GM18517 (cell line): Measurements from ENCODE around the gene CTRL.

Experiments
- ATAC-seq: cut with Tn5 transposase; IDR thresholded peaks from one replicate; pipeline ENCODE4 v1.9.1; 2021; ENCODE audit warnings: mild to moderate bottlenecking, moderate library complexity; ENCODE audit not compliant: unreplicated experiment

CTRL gene

DNA sequence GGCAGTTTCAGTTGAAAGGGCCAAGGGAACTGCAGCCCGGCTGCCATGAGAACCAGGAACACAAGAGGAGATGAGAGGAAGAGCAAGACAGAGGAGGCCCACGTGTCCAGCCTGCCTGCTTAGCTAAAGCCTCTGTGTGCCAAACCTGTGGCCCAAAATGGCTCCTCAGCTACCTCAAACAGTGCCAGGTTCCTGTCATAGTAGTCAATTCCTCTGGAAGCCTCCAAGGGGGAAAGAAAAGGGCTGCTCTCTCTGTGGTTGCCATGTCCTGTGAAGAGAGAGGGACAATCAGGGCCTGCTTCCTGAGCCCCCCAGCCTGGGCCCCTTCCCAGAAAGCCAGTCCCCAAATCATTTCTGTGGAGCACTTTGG lies 31.6 kb upstream of the CTRL start:
- no peak for ATAC-seq

DNA sequence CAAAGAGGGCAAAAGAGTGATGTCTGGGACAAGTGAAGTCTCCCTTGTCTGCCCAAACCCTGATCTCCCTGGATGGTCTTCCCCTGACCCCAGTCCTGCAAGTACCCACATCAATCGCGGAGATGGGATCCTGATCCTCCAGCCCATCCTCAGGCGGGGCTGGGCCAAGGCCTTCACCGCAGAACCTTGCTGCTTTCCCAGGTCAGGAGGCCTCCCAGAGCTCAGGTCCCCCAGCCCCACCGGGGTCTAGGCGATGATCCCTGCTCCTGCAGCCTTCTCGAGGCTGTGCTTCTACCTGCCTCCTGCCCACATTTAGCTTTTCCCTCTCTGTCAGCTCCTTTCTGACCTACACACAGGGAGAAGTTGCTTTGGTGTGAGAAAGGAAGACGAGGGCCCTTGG lies 30.5 kb upstream of the CTRL start:
- ATAC-seq = no peak

DNA sequence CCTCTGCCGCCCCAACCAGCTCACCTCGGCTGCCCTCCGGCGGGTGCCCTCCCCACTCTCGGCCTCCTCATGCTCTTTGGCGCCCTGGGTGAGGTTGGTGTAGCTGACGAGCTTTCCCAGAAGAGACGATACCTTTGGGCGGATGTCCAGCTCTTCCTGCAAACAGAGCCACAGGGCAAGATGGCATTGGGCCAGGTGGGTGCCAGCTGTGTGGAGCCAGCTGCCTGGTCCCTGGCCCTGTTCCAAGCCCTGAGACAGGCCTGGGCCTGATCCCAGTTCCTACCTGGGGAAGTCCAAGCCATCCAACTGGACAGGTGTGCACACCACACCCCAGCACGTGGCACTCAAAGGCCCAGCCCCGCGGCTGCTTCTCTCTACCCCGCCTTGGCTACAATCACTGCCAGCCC lies 29.9 kb upstream of the CTRL start:
- no peak for ATAC-seq

DNA sequence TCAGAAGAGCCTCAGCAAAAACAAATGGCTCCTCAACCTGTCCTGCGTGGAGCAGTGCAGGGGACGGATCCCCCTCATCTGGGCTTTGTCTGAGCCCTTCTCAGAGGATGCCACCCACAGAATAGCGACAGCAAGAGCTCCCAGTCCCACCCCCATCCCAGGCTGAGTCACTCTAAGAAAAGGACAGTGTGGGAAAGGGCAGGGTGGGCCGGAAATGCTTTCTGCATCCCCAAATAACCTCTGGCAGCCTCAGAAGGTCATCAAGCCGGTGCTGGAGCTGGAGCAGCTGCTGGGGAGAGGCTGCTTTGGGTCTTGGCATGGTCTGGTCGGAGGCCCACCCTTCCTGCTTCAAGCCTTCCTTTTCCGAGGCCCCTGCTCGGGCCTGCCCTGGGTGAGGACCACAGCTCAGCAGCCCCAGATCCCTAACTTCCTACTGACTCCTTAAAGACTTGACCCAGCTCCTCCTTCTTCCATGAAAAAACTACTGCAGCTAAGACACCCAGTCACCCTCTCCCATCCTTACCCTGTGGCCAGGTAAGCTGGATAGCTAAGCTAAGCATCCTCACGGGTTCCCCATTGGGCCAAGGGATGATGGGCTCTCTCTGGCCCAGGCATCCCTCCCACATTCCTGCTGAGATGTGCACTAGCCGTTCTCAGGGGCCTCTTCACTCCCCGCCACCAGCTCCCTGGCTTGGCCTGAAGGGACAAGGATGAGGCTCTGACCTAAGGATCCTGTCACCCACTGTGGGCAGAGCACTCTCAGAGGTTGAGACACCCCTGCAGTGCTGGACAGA lies 28.1 kb upstream of the CTRL start:
- ATAC-seq = no peak

DNA sequence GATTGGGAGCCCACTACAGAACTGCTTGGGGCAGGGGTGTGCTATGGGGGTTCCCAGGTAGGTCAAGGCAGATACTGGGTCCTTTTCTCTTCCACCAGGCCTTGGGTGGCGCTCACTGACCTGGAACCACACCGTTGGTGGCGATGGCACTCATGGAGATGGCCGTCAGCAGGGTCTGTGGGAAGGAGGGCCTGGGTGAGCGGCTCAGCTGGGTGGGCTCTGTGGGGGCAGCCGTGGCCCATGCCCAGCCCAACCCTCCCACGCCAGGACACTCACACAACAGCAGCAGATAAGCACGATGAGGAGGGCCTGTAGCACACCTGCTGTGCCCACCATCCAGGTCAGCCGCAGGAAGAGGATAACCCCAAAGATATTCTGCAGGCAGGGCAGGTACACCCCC lies 26.0 kb upstream of the CTRL start:
- ATAC-seq = no peak

DNA sequence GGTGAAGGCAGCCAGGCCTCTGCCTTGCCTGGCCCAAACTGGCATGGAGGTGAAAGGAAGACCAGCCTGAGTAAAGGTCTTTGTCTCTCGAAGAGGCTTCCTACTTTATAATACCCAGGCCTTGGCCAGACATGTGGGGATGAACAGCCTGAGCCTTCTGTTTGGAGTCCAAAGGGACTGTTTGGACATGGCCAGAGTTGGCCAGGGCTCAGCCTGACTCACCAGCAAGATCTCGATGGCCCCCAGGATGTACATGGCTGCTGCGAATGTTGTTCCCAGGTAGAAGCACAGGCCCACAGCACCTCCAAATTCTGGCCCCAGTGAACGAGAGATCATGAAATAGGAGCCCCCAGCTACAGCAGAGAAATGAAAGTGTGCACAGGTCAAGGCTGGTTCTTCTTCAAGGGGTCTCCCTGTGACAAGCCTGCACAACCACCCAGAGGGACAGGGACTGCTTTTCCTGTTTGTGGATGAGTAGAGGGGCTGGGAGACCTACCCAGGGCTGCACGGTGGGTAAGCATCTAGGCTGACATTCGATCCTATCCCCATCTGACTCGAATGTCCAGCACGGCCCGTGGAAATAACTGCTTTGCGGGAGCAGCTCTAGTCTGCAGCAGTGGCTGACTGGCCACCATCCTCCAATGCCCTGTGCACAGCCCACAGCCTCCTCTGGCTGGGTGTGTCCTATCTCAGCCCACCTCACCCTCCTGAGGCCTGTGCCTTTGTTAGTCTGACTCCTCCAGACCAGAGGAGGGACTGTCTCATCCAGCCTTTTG lies 22.9 kb upstream of the CTRL start:
- no peak for ATAC-seq

DNA sequence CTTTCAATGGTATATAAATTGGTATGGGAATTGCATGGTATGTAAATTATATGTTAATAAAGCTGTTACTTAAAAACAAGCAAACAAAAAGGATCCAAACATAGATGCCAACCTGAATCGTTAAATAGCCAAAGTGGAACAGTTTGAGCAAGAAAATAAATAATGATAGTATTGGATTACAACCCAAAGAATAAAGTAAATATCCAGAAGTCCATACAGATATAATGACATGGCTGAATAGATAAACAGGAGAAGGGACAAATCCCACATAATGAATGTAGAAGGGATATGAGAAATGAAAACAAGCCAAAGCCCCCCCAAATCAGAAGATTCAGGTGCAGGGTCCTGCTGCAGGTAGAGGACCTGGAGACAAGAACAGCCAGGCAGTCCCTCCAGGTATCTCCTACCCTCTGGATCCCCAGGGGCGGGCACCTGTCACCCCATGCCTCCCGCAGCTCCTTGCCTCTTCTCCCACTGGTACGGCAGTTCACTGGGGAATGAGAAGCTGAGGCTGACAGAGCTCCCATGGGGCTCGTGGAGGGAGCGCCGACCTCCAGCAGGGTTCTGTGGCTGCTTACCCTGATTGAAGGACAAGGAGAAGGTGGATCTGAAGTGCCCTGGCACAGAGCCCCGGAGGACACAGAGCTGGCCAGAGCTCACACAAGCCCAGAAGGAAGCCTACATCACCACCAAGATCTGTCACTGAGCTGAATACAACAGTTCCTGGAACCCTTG lies 22.1 kb upstream of the CTRL start:
- ATAC-seq = no peak

DNA sequence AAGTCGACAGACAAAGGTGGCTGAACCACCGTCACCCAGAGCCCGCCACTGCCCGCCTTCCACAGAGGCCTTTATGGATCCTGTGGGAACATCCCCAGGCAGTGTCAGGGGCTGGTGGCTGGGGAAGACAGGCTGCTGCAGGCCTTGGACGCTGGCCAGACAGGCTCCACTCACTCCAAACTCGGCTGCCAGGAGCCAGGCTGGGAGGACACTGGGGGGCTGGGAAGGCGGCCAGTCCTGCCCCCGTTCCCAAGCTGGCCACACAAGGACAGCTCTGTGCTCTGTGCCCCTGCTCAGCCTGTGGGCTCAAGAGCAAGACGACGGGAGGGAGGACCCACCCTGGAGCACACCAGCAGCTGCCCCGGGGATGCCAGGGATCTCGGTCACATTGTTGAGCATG lies 19.8 kb upstream of the CTRL start:
- no peak for ATAC-seq

DNA sequence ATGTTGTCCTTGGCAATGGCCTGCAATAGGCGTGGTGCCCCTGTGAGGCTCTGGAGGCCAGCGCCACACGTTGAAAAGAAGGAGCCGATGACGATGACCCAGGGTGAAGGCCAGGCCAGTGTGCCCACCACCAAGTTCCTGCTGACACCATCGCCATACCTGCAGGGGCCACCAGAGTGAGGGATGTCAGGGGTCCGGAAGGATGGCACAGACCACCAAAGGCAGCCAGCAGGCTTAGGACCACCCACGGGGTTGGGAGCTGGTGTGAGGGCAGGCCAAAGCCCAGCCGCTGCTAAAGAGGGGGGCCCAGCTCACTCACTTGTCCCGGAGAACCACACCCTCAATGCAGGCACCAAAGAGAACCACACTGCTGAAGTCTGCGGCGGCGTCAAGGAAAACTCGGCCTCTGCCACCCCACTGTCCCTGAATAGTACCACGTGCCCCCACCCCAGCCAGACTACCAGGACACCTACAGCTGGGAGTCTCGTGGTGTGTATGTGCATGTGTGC lies 18.7 kb upstream of the CTRL start:
- no peak for ATAC-seq

DNA sequence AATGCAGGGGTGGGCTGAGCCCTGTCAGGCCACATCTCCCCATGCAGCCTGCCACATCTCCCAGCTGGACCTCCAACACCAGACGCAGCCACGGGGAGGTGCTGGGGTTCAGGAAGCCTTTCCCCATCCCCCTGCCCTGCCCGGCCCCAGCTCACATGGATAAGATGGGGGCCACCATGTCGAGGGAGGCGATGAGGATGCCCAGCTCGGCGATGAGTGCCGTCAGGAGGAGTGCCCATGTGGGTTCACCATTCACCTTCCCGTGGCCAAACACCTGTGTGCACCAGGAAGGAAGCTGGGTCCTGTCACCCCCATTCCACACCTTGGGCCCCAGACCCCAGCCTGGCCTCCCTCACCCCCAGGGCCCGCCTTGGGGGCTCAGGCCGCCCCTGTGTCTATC lies 18.0 kb upstream of the CTRL start:
- ATAC-seq = no peak

DNA sequence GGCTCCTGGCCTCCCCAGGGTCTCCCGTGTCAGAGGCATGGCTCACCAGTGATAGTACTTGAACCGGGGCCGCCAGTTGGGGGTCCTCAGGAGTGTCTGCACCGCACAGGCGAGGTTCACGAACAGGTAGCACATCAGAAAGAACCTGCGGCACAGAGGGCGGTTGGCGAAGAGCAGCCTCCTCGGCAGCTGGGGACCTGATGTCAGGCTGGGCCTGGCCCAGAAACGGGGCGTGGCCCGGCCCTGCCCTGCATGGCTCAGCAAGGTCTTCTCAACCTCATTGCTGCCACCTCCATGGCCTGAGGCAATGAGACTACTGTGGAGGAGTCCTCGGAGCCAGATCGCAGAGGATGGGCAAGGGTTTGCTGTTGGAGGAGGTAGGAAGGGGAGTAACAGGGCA lies 16.4 kb upstream of the CTRL start:
- ATAC-seq = no peak

DNA sequence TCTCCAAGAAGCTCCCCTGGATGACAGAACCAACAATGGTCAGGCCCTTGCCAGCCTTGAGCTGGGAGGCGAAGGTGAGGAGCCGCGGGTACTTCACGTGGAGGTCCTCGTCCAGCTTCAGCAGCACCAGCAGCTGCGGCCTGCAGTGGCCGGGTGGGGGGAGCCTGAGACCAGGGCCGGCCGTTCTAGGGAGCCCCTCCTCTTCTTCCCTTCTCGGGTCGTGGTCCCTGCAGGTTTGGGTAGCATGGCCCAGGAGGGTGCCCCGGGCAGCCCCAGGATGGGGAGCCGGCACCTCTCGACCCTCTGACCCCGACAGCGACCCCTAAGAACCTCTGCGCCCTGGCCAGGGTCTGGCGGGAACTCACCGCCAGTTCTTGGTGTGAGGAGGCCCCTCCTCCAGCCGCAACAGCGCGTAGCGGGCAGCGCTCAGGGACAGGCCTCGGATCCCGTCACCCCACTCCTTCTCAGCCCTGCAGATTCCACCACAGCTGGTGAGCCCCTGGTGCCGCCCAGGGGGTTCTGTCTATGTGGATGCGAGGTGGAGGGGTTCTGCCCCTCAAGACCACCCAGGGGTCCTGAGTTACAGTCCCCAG lies 15.4 kb upstream of the CTRL start:
- no peak for ATAC-seq

DNA sequence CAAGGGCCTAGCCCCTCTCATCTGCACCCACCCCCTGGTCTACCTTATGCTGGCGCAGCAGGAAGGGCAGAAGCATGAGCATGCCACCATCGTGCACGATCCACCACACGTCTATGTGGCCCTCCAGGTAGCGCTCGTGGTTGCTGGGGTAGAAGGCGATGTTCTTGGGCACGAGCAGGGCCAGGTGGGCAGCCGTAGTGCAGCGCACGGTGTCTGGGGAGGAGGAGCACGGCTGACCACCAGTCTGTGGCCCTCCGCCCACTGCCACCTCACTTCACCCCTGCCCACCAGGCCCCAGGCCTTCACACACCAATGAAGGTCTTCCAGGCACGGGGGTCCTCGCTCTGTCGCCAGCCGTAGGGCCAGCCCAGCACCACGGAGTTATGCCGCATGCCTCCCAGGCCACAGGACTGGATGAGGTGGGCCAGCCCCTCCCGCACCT lies 14.5 kb upstream of the CTRL start:
- ATAC-seq = no peak

DNA sequence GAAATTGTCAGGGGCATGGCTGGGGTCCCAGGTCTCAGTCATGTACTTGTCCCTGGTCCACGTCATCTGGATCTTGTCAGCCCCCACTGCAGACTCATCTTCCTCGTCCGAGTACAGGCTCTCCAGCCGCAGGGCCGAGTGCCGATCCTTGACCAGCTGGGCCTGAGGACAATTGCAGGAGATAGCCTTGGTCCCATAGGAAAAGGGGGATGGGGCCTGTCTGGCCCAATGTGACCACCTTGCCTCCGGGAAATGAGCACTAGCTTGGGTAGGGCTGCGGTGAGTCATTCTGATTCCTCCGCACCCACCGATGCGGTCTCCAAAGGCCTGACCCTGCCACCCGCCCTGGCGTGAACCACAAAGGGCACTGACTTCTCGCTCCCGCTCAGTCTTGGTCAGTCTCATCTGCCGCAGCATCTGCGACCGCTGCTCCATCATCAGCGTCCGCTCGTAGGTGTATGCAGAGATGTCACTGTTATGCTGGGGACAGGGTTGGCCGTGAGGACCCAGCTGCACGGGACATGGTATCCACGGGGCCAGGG lies 13.8 kb upstream of the CTRL start:
- ATAC-seq = no peak

DNA sequence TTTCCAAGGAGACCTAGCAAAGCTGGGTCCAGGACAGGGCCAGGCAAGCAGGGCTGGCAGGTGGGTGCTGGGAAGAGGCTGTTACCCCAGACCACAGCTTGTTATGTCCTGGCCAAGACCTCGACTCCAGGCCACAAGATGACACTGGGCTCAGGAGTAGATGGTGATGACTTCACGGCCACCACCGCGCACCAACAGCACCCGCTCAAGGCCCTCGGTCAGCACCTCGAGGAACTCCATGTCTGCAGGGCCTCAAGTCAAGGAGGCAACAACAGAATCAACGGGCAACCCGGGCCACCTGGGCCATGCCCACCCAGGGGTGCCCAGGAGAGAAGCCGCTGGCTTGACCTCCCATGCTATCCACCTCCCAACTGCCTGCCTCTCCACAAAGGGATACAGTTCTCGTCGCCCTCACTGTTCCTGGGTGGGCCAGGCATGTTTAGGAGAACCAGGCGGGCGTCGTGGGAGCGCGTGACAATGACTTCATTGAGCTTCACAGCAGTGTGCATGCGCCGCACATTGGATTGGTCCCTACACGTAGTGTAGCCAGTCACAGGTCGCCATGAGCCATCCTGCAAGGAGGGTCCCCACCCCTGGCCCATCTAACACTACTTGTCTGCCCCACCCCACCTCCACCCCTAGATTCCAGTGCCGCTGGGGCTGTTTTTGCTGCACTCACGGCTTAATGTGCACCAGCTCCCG lies 13.2 kb upstream of the CTRL start:
- ATAC-seq = no peak

DNA sequence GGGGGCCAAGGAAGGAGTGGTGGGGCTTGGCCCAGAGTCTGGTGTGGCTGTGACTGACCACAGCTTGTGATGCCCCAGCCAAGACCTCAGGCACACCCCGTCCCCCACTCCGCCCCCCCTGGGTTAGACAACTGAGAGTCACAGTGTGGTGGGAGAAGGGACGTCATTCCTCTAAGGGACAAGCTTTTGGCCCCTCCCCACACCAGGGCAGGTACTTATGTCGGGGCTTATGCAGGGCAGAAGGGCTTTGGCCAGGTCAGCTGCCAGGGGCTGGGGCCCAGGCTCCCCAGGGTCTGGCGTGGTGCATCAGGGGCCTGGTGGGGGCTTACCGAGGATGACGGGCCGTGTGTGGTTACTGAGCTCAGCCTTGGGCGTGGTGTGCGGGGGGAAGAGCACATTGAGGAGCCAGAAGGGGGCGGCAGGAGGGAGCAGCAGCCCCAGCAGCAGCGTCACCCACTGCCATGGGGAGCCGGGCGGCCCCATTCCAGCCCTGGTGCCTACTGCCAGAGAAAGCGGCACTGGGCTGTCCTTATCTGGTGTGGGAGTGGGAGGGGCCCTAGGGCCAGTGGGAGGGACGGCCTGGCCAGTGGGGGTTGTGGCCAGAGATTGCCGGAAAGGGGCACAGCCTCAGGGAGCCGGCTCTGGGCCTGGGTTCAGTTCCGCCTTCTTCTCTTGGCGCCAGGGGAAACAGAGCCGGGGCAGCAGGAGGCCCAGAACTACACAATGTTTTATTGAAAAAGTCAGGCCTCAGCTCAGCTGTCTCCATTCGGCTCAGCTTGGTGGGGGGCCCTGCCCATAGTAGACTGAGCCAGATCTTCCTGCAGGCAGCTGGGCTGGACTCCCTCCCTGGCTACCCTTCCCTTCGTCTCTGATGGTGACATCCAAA lies 12.2 kb upstream of the CTRL start, which contains the start of gene LCAT:
Gene LCAT, minus strand, starts transcription at position 502 of the 886 bp plus-strand sequence. Its CDS starts 19 bp downstream, at position 483.
- no peak for ATAC-seq

DNA sequence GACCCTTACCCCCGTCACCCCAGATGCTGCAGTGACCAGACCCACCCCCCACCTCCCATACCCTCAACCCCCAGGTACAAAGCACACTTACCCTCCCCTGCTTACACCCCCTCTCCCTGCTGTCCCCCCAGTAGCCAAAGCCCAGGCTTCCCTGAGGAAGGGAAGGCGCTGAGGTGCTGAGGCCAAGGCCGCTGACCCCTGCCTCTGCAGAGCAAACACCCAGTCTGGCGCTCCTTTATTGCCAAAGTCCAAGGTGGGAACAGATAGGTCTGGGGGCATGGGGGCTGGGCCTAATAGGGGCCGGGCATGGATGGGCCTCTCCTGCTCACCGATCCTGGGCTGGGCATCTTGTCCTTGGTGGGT lies 11.6 kb upstream of the CTRL start:
- ATAC-seq = no peak

DNA sequence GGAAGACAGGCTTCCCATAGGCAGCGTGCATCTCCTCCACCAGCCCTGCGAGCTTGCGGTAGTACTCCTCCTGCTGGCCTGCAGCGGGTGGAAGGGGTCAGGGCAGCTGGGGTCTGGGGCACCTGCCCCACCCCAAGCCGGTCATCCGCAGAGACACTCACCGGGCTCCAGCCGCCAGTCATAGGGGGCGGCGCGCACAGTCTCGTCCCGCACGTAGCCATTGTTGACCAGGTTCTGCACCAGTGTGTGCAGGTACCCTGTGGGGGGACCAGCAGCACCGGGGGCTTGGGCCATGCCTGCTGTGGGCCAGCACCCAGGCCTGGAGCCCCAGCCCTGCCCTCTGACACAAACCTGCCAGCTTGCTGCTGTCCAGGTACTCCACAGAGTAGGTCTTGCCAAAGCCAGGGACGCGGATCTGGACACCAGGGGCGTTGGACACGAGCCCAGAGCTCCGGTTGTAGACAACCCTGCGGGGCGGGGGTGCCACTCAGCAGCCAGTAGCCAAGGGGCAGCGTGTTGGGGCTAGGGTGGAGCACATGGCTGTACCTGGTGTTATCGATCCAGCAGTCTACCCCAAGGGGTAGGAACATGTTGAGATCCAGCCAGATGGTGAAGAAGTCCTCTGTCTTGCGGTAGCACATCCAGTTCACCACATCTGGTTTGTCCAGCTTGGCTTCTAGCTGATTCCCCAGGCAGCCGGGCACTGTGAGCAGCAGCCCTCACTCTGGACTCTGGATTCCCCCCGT lies 11.0 kb upstream of the CTRL start:
- ATAC-seq = no peak

DNA sequence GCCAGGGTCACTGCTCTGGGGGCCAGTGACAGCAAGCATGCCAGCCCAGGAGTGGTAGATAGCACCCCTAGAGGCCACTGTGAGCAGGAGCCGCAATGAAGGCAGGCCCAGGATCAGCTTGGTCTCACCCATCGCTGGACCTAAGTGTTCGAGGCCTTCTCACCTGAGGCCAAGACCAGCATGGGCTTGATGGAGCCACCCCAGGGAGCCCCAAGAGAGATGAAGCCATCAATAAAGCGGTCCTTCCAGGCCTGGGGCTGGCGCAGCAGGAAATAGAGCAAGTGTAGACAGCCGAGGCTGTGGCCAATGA lies 10.5 kb upstream of the CTRL start:
- ATAC-seq = no peak
